ENCODE data around the gene PIK3AP1. TPM values are rescaled to one million over a fixed set of nuclear protein-coding genes. Genes with fewer than 3 reads are reported as not detected.

Gene PIK3AP1
- total and polyA plus RNA-seq, 8 donors: 2.6 to 14.5 (median 6.4) TPM; not detected in 1

DNA sequence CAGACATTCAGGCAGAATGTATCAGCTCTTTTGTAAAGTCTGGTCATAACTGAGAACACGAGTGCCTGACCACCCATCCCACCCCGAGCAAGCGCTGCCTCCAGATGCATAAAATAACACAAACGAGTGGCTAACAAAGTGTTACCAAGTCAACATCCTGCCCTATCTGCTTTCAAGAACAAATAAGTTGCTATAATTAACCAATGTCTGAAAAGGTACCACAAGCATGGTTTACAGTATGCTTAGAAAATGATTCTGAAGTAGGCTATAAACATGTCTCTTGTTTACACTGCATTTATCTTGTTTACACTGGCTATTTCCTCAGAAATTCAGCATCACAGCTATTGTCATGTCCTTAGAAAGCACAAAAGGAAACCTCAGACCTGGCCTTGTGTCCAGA, 49.5 kb downstream of the PIK3AP1 start:
- Histone ChIP-seq H3K9me3 (no peaks in the 10 kb centered on the region), H3K36me3 (no peaks in the 10 kb centered on the region), H3K27ac (no peak overlapping the region), H3K4me3 (no peak overlapping the region), H3K27me3 (no peaks in the 10 kb centered on the region), H3K4me1 (peaks cover 7 to 57% (median 18%) of the 10 kb centered on the region in 4 donors)
- DNase-seq: peak in 1 of 2 donors; percentile 23
- WGBS, 5 donors: 23 to 40% (median 31%) methylated on average over 4 of the region's 4 CpGs
- TF ChIP-seq EP300 (IDR thresholded peaks at IDR 0.05) (no peak), POLR2AphosphoS5 (IDR thresholded peaks at IDR 0.05) (no peak), POLR2A (IDR thresholded peaks at IDR 0.05) (no peak)
- TF ChIP-seq, protein P1, sequence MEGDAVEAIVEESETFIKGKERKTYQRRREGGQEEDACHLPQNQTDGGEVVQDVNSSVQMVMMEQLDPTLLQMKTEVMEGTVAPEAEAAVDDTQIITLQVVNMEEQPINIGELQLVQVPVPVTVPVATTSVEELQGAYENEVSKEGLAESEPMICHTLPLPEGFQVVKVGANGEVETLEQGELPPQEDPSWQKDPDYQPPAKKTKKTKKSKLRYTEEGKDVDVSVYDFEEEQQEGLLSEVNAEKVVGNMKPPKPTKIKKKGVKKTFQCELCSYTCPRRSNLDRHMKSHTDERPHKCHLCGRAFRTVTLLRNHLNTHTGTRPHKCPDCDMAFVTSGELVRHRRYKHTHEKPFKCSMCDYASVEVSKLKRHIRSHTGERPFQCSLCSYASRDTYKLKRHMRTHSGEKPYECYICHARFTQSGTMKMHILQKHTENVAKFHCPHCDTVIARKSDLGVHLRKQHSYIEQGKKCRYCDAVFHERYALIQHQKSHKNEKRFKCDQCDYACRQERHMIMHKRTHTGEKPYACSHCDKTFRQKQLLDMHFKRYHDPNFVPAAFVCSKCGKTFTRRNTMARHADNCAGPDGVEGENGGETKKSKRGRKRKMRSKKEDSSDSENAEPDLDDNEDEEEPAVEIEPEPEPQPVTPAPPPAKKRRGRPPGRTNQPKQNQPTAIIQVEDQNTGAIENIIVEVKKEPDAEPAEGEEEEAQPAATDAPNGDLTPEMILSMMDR (IDR thresholded peaks at IDR 0.05): no peak
- intact Hi-C loops (cut with DNase I; ENCODE audit: low total_unique reads): no loop called here

DNA sequence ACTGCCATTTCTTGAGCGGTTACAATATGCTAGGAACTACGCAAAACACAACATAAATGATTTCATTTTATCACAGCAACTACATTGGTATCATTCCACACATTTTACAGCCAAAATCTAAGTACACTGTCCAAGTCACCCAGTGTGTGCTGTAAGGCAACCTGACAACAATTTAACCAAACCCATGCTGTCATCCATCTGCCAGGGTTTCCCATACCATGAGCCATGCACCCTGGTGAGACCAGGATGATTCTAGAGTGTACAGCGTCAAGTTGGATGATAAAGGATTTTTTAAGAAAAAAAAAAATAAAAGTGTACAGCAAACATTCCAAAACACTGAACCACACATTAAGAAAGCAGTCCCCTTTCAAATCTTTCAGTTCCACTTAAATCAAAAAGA, 52.9 kb downstream of the PIK3AP1 start:
- 86 to 97% (median 96%) methylated on average over 3 of the region's 3 CpGs for WGBS, 5 donors
- H3K9me3 ChIP-seq: no peaks in the 10 kb centered on the region
- no peak overlapping the region for H3K4me3 ChIP-seq
- no peak for DNase-seq
- no peak overlapping the region for H3K27ac ChIP-seq
- TF ChIP-seq, protein P1 (IDR thresholded peaks at IDR 0.05): no peak
- TF ChIP-seq POLR2AphosphoS5 (IDR thresholded peaks at IDR 0.05) (no peak), EP300 (IDR thresholded peaks at IDR 0.05) (no peak), POLR2A (IDR thresholded peaks at IDR 0.05) (no peak)
- no peaks in the 10 kb centered on the region for H3K36me3 ChIP-seq
- peaks cover 0 to 43% (median 8%) of the 10 kb centered on the region in 4 donors for H3K4me1 ChIP-seq
- no peaks in the 10 kb centered on the region for H3K27me3 ChIP-seq
- intact Hi-C loops (cut with DNase I; ENCODE audit: low total_unique reads): no loop called here

DNA sequence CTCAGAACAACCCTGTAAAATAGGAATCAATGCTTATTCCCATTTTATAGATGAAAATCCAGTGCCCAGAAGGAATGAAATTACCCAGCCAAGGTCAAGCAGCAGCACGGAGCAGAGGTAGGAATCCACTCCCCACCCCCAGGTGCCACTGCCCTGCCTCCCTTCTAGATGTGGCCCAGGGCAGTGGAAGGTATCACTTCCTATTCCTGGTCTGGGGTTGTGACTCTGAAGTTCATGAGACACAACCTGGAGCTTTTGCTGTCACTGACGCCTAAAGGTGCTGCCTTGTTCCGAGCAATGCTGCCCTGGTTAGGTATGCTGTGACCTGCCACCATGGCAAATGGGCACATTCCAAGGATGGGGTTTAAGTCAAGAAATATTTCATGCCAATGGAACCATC, 53.6 kb downstream of the PIK3AP1 start:
- H3K27me3 ChIP-seq: no peaks in the 10 kb centered on the region
- no peaks in the 10 kb centered on the region for H3K9me3 ChIP-seq
- no peak overlapping the region for H3K27ac ChIP-seq
- H3K4me1 ChIP-seq: peaks cover 0 to 37% (median 8%) of the 10 kb centered on the region in 4 donors
- H3K36me3 ChIP-seq: no peaks in the 10 kb centered on the region
- WGBS, 5 donors: 84 to 100% (median 95%) methylated on average over 3 of the region's 3 CpGs
- no peak overlapping the region for H3K4me3 ChIP-seq
- TF ChIP-seq POLR2AphosphoS5 (IDR thresholded peaks at IDR 0.05) (no peak), EP300 (IDR thresholded peaks at IDR 0.05) (no peak), POLR2A (IDR thresholded peaks at IDR 0.05) (no peak)
- TF ChIP-seq, protein P1 (IDR thresholded peaks at IDR 0.05): no peak
- no peak for DNase-seq
- intact Hi-C loops (cut with DNase I; ENCODE audit: low total_unique reads): no loop called here

DNA sequence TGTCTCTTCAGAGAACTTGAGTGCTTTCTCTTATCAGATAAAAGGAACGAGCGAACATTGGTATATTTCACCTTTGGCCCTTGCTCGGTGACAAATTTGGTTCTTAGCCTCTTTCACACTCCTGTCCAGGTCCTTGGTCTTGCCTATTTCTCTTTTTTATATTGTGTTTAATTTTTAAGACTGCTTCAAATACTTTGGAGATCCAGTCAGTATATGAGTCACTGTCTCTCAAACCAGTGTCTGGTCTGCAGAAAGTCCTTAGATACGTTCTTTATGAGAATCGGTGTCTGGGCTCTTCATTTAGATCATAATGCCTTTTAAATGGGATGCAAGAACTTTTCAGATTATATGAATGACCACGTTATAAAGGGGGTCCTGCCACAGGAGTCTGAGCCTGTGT, 55.0 kb downstream of the PIK3AP1 start:
- no peak for DNase-seq
- 51 to 64% (median 56%) methylated on average over 6 of the region's 6 CpGs for WGBS, 5 donors
- Histone ChIP-seq H3K36me3 (no peaks in the 10 kb centered on the region), H3K9me3 (no peaks in the 10 kb centered on the region), H3K4me3 (no peak overlapping the region), H3K27me3 (no peaks in the 10 kb centered on the region), H3K27ac (no peak overlapping the region), H3K4me1 (peaks cover 0 to 28% (median under 1%) of the 10 kb centered on the region in 4 donors)
- intact Hi-C loops (cut with DNase I; ENCODE audit: low total_unique reads): no loop called here
- TF ChIP-seq POLR2AphosphoS5 (IDR thresholded peaks at IDR 0.05) (no peak), EP300 (IDR thresholded peaks at IDR 0.05) (no peak)

DNA sequence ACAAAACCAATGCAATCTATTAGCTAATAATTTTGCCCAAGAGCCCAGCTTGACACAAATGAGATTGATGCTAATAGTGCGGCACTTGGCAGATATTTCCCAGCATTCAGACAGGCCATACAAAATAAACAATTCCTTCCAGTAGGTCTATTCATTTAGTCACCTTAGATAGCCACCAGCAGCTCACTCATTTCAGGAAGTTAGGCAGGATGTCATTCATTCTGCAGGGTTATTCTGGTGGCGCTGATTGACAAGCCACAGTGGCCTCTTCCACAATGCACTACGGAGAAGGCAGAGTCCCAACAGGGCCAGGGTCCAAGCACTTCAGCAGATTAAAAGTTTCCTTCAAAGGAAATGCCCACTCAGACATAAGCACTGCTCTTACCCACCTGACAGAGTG, 55.8 kb downstream of the PIK3AP1 start:
- intact Hi-C loops (cut with DNase I; ENCODE audit: low total_unique reads): no loop called here
- Histone ChIP-seq H3K36me3 (no peaks in the 10 kb centered on the region), H3K9me3 (no peaks in the 10 kb centered on the region), H3K27ac (no peak overlapping the region), H3K4me3 (no peak overlapping the region), H3K4me1 (peaks cover 0 to 21% (median 0%) of the 10 kb centered on the region in 4 donors), H3K27me3 (no peaks in the 10 kb centered on the region)
- 37 to 67% (median 57%) methylated on average over 3 of the region's 3 CpGs for WGBS, 5 donors
- peak in 1 of 2 donors; percentile 24 for DNase-seq
- TF ChIP-seq EP300 (IDR thresholded peaks at IDR 0.05) (no peak), POLR2AphosphoS5 (IDR thresholded peaks at IDR 0.05) (no peak), POLR2A (IDR thresholded peaks at IDR 0.05) (no peak)
- TF ChIP-seq, protein P1 (IDR thresholded peaks at IDR 0.05): no peak

All from stomach (tissue), 9 donors.